Astrocyte (in vitro differentiated cells and primary cell): ENCODE data around the gene SLC26A9. TPM values are rescaled to one million over a fixed set of nuclear protein-coding genes. Genes with fewer than 3 reads are reported as not detected.
A peak's percentile ranks its signal among the peaks of the same experiment; 100 is the strongest.

ENCODE experiments used
- DNase-seq: peaks from one replicate; pipeline ENCODE4 v3.0.0-alpha.2; 2010; ENCODE audit warnings: low read depth
- FAIRE-seq: peaks from 2 replicates; lab custom pipeline; 2011; peaks lifted over from hg19 to GRCh38; lab: Jason Lieb, UNC
- H2AFZ ChIP-seq: 2 replicates; pipeline ENCODE4 v1.6.0; 2012; ENCODE audit warnings: low read depth, low read length, inconsistent platforms
- H3K27ac ChIP-seq: 2 replicates; pipeline ENCODE4 v1.5.1; 2011; ENCODE audit warnings: low read depth, low read length, inconsistent platforms
- H3K27me3 ChIP-seq: 2 replicates; pipeline ENCODE4 v1.6.0; 2011; ENCODE audit warnings: low read length, inconsistent platforms; ENCODE audit not compliant: insufficient read depth
- H3K36me3 ChIP-seq: 2 replicates; pipeline ENCODE4 v1.5.1; 2011; ENCODE audit warnings: low read length, inconsistent platforms; ENCODE audit not compliant: insufficient read depth
- H3K4me1 ChIP-seq: 2 replicates; pipeline ENCODE4 v1.5.1; 2011; ENCODE audit warnings: low read length, inconsistent platforms; ENCODE audit not compliant: insufficient read depth
- H3K4me2 ChIP-seq: 2 replicates; pipeline ENCODE4 v1.6.0; 2012; ENCODE audit warnings: low read length, inconsistent platforms
- H3K4me3 ChIP-seq: 2 replicates; pipeline ENCODE4 v1.5.1; 2011; ENCODE audit warnings: low read depth, mild to moderate bottlenecking, low read length, inconsistent platforms; ENCODE audit not compliant: insufficient read depth
- H3K79me2 ChIP-seq: 2 replicates; pipeline ENCODE4 v1.6.0; 2012; ENCODE audit warnings: mild to moderate bottlenecking, low read length, inconsistent platforms; ENCODE audit not compliant: insufficient read depth
- H3K9ac ChIP-seq: 2 replicates; pipeline ENCODE4 v1.6.0; 2012; ENCODE audit warnings: mild to moderate bottlenecking, low read length, inconsistent platforms
- H3K9me3 ChIP-seq: 2 replicates; pipeline ENCODE4 v1.5.1; 2012; ENCODE audit warnings: low read depth, mild to moderate bottlenecking, low read length, inconsistent platforms; ENCODE audit not compliant: insufficient read depth
- H4K20me1 ChIP-seq: 2 replicates; pipeline ENCODE4 v1.6.0; 2012; ENCODE audit warnings: low read length, inconsistent platforms; ENCODE audit not compliant: insufficient read depth
- H3K27ac Mint-ChIP-seq: one replicate; pipeline ENCODE4 v1.8.0; 2021; ENCODE audit warnings: mild to moderate bottlenecking, mixed read lengths; ENCODE audit not compliant: unreplicated experiment
- H3K27me3 Mint-ChIP-seq: one replicate; pipeline ENCODE4 v1.8.0; 2021; ENCODE audit warnings: low read depth, mixed read lengths; ENCODE audit not compliant: unreplicated experiment
- H3K36me3 Mint-ChIP-seq: one replicate; pipeline ENCODE4 v1.8.0; 2021; ENCODE audit warnings: low read depth, mixed read lengths; ENCODE audit not compliant: unreplicated experiment
- H3K4me1 Mint-ChIP-seq: one replicate; pipeline ENCODE4 v1.8.0; 2021; ENCODE audit warnings: low read depth, mixed read lengths; ENCODE audit not compliant: unreplicated experiment
- H3K4me3 Mint-ChIP-seq: one replicate; pipeline ENCODE4 v1.8.0; 2021; ENCODE audit warnings: mild to moderate bottlenecking, moderate library complexity, mixed read lengths; ENCODE audit not compliant: unreplicated experiment
- H3K9me3 Mint-ChIP-seq: one replicate; pipeline ENCODE4 v1.8.0; 2021; ENCODE audit warnings: mild to moderate bottlenecking, mixed read lengths; ENCODE audit not compliant: unreplicated experiment
- EZH2 ChIP-seq: IDR thresholded peaks from 2 replicates; pipeline ENCODE4 v1.6.1; 2012; ENCODE audit warnings: mild to moderate bottlenecking, low read length, inconsistent platforms; ENCODE audit not compliant: insufficient read depth
- total RNA-seq: library from RNA; stranded (reverse); gene quantifications from 2 replicates; pipeline ENCODE4 v1.2.1, GENCODE V29; 2021
- TF ChIP-seq, protein P1 (sequence below): IDR thresholded peaks from 2 replicates; pipeline ENCODE4 v1.5.1; 2011; ENCODE audit warnings: low read depth, mild to moderate bottlenecking, inconsistent platforms, low read length, moderate library complexity; ENCODE audit not compliant: insufficient read depth

SLC26A9 gene
- total RNA-seq, 1 donor from 2014 or later: not detected

GRCh38 chr1:205979301-205979700 is 36.0 kb upstream of the SLC26A9 start:
- Histone ChIP-seq H3K27ac (no peak overlapping the region), H3K27me3 (no peaks in the 10 kb centered on the region), H4K20me1 (peaks cover 5% of the 10 kb centered on the region), H3K4me3 (no peak overlapping the region), H3K79me2 (no peaks in the 10 kb centered on the region), H3K4me2 (no peak overlapping the region), H3K9ac (no peak overlapping the region), H3K36me3 (no peaks in the 10 kb centered on the region), H3K9me3 (no peaks in the 10 kb centered on the region), H2AFZ (no peak overlapping the region), H3K4me1 (peaks cover 5% of the 10 kb centered on the region)
- H3K4me3 Mint-ChIP-seq: no peak overlapping the region
- FAIRE-seq (no peak), DNase-seq (no peak)
- no peak overlapping the region for H3K27ac Mint-ChIP-seq
- H3K27me3 Mint-ChIP-seq: peaks cover 2% of the 10 kb centered on the region
- no peaks in the 10 kb centered on the region for H3K9me3 Mint-ChIP-seq
- no peak for TF ChIP-seq EZH2
- TF ChIP-seq, protein P1, sequence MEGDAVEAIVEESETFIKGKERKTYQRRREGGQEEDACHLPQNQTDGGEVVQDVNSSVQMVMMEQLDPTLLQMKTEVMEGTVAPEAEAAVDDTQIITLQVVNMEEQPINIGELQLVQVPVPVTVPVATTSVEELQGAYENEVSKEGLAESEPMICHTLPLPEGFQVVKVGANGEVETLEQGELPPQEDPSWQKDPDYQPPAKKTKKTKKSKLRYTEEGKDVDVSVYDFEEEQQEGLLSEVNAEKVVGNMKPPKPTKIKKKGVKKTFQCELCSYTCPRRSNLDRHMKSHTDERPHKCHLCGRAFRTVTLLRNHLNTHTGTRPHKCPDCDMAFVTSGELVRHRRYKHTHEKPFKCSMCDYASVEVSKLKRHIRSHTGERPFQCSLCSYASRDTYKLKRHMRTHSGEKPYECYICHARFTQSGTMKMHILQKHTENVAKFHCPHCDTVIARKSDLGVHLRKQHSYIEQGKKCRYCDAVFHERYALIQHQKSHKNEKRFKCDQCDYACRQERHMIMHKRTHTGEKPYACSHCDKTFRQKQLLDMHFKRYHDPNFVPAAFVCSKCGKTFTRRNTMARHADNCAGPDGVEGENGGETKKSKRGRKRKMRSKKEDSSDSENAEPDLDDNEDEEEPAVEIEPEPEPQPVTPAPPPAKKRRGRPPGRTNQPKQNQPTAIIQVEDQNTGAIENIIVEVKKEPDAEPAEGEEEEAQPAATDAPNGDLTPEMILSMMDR: no peak
- H3K4me1 Mint-ChIP-seq: peaks cover 11% of the 10 kb centered on the region
- H3K36me3 Mint-ChIP-seq: peaks cover 5% of the 10 kb centered on the region

DNA sequence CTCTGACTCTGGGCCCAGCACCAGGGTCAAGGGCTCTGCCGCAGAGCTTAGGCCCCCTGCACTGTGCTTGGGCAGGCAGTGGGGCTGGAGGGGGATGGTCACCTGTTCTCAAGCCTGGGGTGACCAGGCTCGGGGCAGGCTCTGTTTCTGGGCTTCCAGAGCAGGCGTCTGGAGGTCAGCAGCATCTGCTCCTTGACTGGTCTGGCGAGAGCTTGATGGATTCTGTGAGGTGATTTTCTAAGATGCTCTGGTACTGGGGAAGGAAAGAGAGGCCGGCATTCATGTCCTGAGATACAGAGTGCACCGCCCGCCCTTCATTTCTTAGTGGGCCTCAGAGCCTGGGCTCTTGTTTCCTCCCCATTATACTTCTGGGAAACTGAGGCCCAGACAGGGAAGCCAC is 35.4 kb upstream of the SLC26A9 start:
- Histone ChIP-seq H3K4me3 (no peak overlapping the region), H3K9ac (no peak overlapping the region), H3K4me1 (peaks cover 5% of the 10 kb centered on the region), H3K36me3 (no peaks in the 10 kb centered on the region), H3K79me2 (no peaks in the 10 kb centered on the region), H3K27ac (no peak overlapping the region), H2AFZ (no peak overlapping the region), H3K4me2 (no peak overlapping the region), H3K27me3 (no peaks in the 10 kb centered on the region), H3K9me3 (no peaks in the 10 kb centered on the region), H4K20me1 (peaks cover under 1% of the 10 kb centered on the region)
- Mint-ChIP-seq H3K27me3 (peaks cover 2% of the 10 kb centered on the region), H3K36me3 (peaks cover 4% of the 10 kb centered on the region), H3K27ac (no peak overlapping the region), H3K9me3 (no peaks in the 10 kb centered on the region), H3K4me1 (peaks cover 10% of the 10 kb centered on the region), H3K4me3 (no peak overlapping the region)
- TF ChIP-seq, protein P1: no peak
- TF ChIP-seq EZH2: no peak
- FAIRE-seq (no peak), DNase-seq (no peak)

GRCh38 chr1:205977402-205978014 is 34.3 kb upstream of the SLC26A9 start:
- H3K9me3 Mint-ChIP-seq: no peaks in the 10 kb centered on the region
- peaks cover 4% of the 10 kb centered on the region for H3K36me3 Mint-ChIP-seq
- H3K4me1 ChIP-seq: peaks cover 5% of the 10 kb centered on the region
- H3K27me3 Mint-ChIP-seq: peaks cover 5% of the 10 kb centered on the region
- no peak overlapping the region for H3K9ac ChIP-seq
- no peaks in the 10 kb centered on the region for H3K9me3 ChIP-seq
- H3K4me2 ChIP-seq: no peak overlapping the region
- no peak overlapping the region for H3K27ac Mint-ChIP-seq
- TF ChIP-seq EZH2: no peak
- TF ChIP-seq, protein P1: peak; percentile 97
- peak; percentile 44 for DNase-seq
- peaks cover 7% of the 10 kb centered on the region for H3K4me1 Mint-ChIP-seq
- no peaks in the 10 kb centered on the region for H3K79me2 ChIP-seq
- no peak overlapping the region for H3K27ac ChIP-seq
- no peaks in the 10 kb centered on the region for H3K27me3 ChIP-seq
- no peak for FAIRE-seq
- no peaks in the 10 kb centered on the region for H4K20me1 ChIP-seq
- no peak overlapping the region for H2AFZ ChIP-seq
- no peaks in the 10 kb centered on the region for H3K36me3 ChIP-seq
- no peak overlapping the region for H3K4me3 ChIP-seq
- H3K4me3 Mint-ChIP-seq: peak overlapping the region; percentile 37
